Activated T-cell treated with anti-CD3 and anti-CD28 coated beads for 24 hours (primary cell): ENCODE data around the gene TMEM254.
"Not testable (repeated sequence)": the region's sequence is repeated elsewhere in the genome, so short reads cannot be mapped to it uniquely, and the experiment has no call there.

Source experiments
- DNase-seq: peaks from one replicate; pipeline ENCODE4 v3.0.0-alpha.2; 2020; ENCODE audit warnings: low read depth

The TMEM254 gene, protein sequence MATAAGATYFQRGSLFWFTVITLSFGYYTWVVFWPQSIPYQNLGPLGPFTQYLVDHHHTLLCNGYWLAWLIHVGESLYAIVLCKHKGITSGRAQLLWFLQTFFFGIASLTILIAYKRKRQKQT

DNA sequence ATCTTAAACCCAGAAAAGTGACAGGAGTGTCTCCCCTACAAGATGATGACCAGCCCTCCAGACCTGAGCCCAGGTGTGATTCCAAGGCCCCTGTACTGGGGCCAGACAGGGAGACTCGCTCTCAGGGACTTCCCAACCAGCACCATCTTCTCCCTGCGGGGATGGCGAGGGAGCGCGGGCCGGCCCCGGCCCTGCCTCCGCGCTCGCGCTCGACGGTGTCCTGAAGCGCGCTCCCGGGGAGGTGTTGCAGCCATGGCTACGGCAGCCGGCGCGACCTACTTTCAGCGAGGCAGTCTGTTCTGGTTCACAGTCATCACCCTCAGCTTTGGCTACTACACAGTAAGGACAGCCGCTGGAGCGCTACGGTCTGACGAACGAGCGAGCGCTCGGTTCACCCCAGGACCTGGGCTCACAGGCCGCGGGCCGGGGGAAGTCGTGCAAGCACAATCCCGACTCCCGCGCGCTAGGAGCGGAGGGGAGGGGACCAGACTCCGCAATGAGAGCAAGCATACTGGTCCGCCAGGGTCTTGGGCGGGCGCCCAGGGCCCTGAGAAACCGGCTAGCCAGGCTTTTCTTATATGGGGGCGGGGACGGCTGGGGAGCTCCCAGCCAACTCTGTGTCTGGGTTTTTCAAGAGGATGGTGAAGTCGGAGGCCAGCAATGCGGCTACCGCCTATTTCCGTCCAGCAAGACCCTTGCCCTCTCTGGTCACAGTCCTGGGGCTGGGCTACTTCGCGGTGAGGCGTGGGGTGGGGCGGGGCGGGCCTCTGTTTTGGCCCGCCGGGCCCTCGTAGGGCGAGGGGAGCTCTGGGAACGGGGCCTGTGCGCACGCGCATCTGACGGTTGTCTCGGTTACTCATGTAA is at the start of gene TMEM254:
Gene TMEM254, plus strand, starts transcription at position 218 of the 864 bp plus-strand sequence. Its CDS starts 35 bp downstream, at position 253.
- peak; percentile 81 for DNase-seq

DNA sequence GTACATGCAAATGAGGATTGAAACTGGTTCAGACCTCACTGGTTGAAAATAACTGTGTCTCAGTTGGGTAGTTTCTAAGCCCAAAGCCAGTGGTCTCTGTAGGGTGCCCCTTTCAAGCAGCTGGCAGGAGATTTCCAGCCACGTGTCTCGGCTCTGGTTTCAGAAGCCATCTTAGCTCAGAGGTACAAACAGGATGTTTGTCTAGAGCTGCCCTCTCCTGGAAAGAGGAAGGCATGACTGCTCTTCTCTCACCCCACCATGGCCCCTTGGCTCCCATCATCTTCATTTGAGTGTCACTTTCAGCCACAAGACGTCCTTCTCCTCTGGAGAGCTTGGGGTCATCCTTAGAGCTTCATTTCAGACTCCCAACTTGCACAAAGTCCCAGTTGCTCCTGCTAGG is 49.3 kb upstream of the TMEM254 start:
- not testable (repeated sequence) for DNase-seq

DNA sequence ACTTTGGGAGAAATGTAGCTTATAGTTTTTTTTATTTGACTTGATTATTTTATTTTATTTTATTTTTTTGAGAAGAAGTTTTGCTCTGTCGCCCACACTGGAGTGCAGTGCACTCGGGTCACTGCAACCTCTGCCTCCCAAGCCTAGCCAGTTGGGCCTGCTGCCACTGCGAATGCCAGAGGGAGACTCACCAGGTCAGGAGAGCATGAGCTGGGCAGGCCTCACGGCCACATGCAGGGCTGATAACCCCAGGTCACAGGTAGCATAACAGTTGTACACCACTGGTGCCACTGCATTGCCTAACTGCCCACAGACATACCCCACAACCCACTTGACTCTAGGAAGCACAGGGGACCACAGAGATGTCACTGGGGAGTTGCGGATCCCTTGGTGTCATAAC is 48.6 kb upstream of the TMEM254 start:
- not testable (repeated sequence) for DNase-seq

DNA sequence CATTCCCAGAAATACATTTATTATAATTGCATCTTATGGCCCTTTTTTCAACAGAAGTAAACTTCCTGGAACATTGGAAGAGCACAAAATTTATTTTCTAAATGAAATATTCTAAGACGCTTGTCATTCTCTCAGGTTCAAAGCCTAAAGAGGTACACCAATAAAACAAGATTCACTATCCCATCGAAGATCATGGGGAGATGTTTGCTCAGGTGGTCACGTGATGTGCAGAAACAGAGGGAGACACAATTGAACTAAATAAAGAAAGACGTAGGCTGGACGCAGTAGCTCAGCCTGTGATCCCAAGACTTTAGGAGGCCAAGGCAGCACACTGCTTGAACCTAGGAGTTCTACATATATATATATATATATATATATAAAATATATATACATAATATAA is 46.0 kb upstream of the TMEM254 start:
- no peak for DNase-seq

- not testable (repeated sequence) for DNase-seq
Measured at GRCh38 chr10:80034766-80035165, 43.7 kb upstream of the TMEM254 start.

GRCh38 chr10:80035430-80035829 is 43.0 kb upstream of the TMEM254 start:
- DNase-seq, result not testable (repeated sequence)

- not testable (repeated sequence) for DNase-seq
Measured at GRCh38 chr10:80036921-80037500, 41.5 kb upstream of the TMEM254 start.

GRCh38 chr10:80038226-80038625 is 40.2 kb upstream of the TMEM254 start:
- not testable (repeated sequence) for DNase-seq

- DNase-seq, result no peak
Measured at GRCh38 chr10:80041162-80041561, 37.3 kb upstream of the TMEM254 start.

DNA sequence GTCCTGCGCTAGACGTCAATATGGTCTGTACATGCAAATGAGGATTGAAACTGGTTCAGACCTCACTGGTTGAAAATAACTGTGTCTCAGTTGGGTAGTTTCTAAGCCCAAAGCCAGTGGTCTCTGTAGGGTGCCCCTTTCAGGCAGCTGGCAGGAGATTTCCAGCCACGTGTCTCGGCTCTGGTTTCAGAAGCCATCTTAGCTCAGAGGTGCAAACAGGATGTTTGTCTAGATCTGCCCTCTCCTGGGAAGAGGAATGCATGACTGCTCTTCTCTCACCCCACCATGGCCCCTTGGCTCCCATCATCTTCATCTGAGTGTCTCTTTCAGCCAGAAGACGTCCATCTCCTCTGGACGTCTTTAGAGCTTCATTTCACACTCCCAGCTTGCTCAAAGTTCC is 33.5 kb upstream of the TMEM254 start:
- not testable (repeated sequence) for DNase-seq

DNA sequence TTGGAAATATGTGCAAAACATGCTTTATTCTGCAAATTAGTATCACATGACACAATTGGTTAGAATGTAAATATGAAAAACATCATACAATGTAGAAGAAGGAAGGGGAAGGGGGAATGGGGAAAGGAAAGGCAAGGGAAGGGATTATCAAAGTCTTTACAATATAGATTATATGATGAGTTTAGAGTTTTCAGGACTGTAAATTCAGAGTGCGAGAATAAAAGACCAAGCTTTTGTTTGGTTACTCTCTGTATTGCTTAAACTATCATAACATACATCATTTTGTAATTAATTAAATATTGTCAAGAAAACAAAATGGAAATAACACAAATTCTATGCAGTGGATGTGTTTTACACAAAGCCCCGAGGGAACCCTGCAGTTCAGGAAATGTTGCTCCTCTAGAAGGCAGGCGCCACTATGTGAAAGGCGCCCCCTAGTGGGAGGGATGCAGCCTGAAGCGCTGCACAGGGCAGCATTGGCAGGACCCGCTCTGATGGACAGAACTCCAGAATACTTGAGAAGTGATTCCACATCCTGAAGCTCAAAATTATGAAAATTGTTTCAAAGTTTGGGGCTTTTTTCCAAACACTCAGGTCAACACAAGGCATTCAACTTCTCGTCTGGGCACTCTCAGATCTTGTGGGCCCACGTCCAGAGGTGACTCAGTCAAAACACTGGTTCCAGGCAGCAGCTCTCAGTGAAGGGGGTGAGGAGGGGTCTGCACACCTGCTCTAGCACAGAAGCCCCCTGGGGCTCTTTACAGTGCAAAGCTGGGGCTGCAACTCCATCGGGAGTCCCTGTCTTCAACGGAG is 31.6 kb upstream of the TMEM254 start:
- peak; percentile 60 for DNase-seq

DNA sequence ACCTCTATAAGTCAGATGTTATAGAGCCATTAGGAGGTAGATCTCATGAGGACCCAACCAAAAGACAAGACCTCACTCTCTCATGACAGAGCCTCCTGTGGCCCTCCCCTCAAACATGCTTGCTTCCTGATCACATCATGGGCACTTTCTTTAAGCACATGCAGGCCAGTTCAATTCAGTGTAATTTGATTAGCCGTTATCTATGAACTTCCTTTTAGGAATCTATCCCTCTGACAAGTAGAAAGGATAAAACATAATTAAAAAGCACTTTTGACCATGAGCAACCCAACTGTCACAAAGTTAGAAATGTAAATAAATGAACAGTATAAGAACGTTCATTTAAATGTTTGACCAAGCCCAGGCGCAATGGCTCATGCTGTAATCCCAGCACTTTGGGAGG is 27.7 kb upstream of the TMEM254 start:
- DNase-seq, result no peak

- DNase-seq, result no peak
Measured at GRCh38 chr10:80051993-80052392, 26.5 kb upstream of the TMEM254 start.

- DNase-seq, result no peak
Measured at GRCh38 chr10:80055760-80056159, 22.7 kb upstream of the TMEM254 start.

GRCh38 chr10:80057171-80057570 is 21.3 kb upstream of the TMEM254 start:
- no peak for DNase-seq

DNA sequence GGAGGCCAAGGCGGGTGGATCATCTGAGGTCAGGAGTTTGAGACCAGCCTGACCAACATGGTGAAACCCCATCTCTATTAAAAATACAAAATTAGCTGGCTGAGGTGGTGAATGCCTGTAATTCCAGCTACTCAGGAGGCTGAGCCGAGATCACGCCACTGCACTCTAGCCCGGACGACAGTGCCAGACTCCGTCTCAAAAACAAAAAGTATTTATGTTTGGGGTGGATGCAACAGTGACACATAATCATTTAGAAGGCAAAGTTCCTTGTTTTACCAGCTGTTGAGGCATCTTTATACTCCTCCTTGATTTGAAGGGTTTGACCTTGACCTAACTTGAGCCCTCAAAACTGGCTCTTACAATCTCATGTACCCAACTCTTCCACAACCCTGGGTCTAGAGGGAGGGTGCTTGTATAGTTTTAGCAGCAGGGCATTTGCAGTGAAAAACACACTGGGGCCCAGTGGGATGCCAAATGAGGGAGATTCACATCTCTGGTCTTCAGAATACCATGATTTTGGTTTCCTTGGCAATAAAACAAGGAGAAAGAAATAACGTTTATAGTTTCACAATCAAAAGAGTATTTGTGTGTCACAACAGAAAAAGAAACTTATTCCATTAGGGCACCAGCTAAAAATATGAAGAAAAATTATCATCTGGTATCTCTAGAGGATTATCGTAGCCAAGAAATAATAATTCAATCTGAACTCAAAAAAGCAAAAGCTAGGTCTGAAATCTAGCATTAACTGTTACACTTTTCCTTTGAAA is 14.2 kb upstream of the TMEM254 start:
- no peak for DNase-seq

DNA sequence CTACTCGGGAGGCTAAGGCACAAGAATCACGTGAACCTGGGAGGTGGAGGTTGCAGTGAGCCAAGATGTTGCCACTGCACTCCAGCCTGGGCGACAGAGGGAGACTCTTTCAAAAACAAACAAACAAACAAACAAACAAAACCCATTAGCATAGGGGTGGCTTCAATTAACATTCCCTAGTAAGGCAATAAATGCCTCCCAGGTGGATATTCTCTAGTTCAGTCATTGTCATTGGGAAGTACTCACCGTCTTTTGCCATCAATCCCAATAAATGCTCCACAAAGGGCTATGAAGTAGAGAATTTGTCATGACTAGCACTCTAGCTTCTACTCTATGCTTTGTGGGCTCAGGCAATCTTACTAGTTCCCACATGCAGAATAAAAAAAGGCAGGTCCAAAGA is 11.7 kb upstream of the TMEM254 start:
- DNase-seq, result no peak

DNA sequence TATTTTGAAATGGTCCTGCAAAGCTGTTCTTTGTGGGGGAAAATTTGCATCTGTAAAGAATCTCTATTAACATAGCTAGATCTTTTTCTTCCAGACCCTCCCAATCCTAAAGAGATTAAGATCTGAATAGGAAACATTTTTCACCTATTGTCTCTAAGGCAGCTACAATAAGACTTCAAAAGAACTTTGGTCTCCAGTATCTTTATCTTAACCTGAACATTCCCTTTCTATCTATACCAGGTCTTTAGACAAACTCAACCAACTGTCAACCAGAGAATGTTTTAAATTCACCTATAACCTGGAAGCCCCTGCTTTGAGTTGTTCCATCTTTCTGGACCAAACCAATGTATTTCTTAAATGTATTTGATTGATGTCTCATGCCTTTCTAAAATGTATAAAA is 10.6 kb upstream of the TMEM254 start:
- DNase-seq, result not testable (repeated sequence)

DNA sequence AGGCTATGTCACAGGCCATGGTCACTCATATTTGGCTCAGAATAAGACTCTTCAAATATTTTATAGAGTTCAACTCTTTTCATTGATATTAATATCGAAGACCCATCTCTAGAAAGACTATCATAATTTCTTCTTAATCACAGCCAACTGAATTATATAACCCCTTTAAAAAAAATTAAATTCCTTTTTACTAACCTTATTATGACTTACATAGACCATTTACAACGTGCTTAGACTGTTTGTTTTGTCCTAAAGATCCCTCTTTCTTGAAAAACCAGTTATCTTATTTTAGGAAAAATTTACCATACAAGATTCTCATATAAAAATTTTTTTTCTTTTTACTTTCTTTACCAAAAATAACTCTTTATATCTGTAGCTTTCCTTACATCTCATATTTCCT is 10.2 kb upstream of the TMEM254 start:
- DNase-seq, result no peak

DNA sequence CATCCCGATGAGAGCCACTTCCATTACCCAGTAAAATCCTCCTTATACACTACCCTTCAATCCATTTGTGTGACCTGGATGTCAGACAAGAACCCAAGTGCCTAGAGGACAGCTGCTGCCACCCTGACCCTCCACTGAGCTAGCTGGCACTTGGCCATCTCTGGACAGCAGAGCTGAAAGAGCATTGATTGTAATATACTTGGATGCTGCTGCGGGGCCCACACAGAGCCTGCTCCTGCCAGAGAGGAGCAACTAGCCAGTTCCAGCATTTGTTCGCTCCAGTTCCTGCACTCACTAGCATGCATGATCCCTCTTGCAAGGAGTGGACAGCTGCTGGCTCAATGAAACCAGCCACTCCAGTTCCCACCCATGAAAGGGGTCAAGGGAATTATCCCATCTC is 8.4 kb upstream of the TMEM254 start:
- no peak for DNase-seq

DNA sequence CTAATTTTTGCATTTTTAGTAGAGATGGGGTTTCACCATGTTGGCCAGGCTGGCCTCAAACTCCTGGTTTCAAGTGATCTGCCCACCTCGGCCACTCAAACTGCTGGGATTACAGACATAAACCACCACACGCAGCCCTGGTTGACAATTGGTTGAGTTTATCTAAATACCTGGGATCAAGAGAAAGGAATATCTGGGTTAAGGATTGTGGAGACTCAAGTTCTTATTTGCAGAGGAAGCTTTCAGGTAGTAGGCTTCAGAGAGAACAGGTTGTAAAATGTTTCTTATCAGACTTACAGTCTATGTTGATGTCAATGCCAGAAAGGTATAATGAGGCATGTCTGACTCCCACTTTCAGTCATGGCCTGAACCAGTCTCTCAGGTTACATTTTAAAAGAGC is 5.9 kb upstream of the TMEM254 start:
- DNase-seq, result no peak

- no peak for DNase-seq
Measured at GRCh38 chr10:80075781-80076180, 2.7 kb upstream of the TMEM254 start.
